Stimulated activated CD4-positive, alpha-beta T cell treated with anti-CD3 and anti-CD28 coated beads, Interleukin-2, amount 100 ng/mL, for 48 hours (primary cell): Measurements from ENCODE around the gene WNT7A.

Experiments used
- DNase-seq, 2 donors: peaks; one replicate each; pipeline ENCODE4 v3.0.0-alpha.2; 2020

The WNT7A gene

GRCh38 chr3:13791198-13792050 lies 88.4 kb downstream of the WNT7A start:
- no peak for DNase-seq

- no peak for DNase-seq
These were observed 89.3 kb downstream of the WNT7A start for GRCh38 chr3:13790376-13791197.

DNA sequence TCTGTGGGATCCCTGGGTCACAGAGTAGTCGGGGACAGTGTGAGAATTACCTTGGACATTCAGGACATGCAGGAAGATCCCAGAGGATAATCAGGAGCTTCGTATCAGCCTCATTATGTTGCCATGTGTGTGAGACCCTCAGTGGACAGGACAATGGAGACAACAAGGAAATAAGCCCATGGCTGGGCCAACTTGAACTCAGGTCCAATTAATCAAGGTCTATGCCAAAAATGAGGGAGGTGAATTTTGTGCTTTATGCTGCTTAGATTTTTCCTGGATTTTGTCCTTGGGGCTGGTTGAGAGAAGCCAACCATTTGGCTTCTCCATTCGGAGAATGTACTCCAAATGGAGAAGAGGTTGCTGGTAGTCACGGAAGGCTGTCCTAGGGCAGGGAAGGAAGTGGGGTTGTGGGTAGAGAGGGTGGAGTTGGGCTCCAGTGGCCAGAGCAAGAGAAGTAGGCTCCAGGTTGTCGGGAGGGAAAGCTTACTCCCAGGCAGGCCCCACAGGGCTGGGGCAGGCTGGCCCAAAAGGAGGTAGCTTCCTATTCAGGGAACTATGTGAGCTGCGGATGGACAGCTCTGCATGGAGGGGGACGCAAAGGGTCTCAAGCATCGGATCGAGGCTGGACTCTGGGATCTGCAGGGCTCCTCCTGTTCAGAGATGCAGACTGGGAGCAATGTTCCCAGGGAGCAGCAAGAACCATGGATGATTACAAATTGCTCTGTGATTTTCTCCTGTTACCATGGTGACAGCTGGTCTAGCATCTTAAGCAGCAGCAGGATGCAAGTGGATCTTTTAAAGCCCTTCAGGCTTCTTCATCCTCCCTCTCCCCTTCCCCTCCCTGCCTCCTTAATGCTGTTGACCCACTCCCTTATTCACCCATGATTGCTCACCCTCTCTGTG lies 91.1 kb downstream of the WNT7A start:
- no peak for DNase-seq

DNA sequence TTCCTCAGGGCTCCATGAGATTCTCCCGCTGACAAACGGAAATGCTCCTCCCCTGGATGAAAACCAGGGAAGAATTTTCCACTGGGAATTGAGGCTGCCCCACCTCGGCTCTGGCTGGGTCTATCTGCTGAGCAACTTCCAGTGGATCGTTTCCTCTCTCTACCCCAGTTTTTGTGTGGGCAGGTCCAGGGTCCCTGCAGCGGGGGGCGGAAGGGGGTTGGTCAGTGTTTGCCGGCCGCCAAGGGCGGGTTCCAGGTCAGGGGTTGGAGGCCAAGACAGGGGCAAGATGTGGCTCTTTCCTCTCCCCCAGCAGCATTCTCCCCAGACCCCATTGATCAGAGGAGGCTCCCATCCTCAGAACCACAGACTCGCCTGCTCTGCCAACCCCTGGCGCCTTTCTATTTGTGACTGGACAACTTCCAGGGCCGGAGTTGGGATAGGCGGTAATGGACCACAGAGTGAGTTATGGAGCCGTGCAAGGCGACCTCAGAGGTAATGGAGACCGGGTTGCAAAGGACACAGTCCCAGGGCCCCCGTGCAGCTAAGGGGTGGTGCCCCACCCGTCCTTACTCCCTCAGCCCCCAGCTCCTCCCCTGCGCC lies 92.2 kb downstream of the WNT7A start:
- no peak for DNase-seq

DNA sequence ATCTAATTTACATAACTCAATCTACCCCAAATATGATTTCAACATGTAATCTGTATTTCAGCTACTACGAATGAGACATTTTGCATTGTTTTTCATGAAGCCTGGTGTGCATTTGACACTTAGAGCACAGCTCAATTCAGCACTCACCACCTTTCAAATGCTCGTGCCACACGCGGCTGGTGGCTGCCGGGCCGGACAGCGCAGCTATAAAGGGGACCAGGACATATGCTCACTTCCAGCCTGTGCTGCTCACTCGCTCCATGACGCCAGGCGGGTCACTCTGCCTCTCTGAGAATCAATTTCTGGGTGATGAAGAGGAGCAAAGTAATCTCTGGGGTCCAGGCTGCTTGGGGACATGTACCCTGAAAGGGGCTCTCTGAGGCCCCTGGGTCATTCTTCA lies 93.1 kb downstream of the WNT7A start:
- DNase-seq = no peak

DNA sequence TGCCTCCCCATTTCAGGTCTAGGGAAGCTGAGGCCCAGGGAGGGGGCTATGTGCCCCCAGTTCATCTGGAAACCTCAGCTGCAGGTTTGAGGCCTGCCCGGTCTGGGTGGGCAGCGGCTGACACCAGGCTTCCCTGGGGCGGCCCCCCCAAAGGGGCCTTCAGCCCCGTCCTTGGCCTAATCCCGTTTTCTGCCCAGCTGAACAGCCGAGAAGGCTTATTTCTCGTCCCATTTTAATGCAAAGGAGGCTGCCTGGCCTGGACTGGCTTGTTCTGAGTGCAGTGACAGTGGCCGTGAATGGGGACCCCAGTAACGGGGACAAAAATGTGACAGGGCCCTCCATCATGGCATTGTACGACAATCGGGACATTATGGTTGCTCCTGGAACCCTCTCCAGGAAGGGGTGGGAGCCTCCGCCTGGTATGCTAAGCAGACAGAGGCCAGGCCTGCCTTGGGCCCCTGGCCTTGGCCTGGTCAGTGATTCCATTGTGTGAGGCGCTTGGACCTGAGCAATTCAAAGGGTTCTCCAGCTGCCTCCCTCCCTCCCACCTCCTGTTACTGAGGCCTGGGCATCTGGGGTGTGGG lies 93.9 kb downstream of the WNT7A start:
- DNase-seq = no peak

GRCh38 chr3:13785351-13785750 lies 94.5 kb downstream of the WNT7A start:
- DNase-seq = no peak

DNA sequence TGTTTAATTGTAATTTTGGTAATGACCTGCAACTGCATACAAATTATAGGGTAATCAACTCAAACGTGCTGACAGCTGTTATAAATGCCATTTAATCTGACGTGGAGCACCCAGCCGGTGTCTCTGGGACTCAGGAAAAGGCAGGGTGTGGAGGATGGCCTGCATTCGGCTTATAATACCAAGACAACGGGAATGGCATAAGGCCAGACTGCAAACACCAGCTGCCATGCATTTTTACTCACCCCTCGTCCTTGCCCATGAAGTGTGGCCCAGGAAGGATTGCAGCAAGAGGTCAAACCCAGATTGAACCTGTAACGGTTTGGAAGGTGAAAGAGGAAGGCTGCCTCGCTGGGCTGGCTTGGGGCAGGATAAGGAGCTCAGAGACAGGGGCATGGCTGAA lies 96.4 kb downstream of the WNT7A start:
- DNase-seq = no peak

DNA sequence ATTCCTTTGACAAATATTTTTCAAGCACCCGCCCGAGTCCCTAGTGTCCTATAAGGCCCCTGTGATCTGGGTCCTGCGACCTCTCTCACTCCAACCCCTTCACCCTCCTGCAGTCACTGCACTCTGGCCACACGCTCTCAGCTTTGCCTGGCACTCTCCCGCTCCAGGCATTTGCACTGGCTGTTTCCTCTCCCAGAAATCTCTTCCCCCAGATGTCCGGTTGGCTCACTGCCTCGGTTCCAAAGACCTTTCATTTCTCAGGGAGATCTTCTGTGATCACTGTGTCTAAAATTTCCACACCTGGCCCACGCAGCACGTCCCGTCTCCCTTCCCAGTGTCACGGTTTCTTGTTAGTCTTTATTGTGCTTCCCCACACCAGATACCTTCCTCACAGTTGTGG lies 97.4 kb downstream of the WNT7A start:
- no peak for DNase-seq

DNA sequence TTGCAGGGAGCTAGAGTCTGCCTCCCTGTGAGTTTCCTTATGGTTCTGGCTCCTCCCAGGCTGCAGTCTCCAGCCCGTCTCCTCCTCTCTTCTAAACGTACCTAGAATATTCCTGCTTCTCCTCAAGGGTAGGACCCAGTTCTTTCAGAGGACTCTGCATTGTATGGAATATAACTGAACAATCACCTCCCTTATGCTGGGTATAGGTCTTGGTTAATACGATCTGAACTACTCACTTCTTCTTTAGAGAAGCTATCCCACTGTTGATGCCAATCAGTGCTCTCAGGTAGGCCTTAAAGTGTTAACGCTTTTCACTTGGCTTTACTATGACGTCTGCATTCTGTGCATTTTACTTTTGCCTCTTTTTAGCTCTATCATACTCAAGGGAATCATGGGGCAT lies 98.5 kb downstream of the WNT7A start:
- DNase-seq = no peak

DNA sequence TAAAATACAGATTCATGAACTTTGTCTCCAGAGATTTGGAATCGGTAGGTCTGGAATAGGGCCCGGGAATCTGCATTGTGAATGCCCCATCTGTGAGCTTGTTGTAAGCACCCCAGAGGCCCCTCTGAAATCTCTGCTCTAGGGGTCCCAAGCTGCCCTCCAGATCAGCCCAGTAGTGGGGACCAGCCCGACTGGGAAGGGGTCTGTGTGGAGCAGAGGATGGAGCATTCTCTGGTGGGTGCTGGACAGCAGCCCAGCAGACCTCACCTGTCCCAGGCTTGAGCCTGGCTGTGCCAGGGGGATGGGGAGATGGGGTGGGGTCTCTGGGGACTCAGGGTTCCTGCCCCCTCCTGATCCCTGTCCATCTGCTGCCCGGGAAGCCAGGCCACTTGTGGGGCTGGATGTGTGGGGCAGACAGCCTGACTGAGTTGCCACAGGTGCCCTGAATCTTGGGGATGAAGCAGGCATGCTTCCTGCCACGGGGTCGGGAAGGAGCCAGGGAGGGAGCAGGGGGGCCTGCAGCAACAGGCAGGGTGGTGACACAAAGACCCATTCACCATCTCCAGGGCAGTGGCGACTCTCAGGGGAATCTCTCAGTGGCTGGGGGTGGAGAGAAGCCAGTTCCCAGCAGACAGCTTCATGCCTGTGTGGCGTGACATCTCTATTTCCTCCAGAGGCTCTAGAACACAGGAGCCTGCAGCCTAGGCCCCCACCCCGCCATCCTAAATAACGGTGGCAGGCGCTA lies 99.3 kb downstream of the WNT7A start:
- DNase-seq = no peak

DNA sequence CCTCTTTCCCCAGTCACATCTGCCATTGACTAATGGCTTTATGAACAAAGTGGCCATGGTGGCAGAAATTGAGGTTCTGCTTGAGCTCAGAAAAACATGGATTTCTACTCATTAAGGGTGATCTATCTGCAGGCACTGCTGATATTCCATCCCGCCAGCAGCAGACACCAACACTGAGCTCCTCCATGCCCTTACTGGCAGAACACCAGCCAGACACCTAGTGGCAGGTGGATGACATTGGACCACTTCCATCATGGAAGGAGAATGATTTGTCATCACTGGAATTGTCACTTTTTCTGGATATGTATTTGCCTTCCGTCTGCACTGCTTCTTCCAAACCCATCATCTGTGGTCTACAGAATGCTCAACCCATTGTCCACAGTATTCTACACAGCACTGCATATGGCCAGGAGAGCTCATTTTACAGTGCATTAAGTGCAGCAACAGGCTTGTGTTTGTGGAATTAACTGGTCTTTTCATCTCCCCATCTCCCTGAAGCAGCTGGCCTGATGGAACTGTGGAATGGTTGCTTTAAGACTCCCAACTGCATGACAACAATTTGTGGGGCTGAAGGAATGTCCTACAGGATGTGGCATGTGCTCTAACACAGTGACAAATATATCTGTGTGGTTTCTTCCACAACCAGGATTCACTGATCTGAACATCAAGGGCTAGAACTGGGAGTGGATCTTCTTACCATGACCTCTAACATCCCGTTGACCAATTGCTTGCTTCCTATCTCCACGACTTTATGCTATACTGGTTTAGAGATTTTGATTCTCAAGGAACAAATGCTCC lies 103.4 kb downstream of the WNT7A start:
- DNase-seq = no peak

DNA sequence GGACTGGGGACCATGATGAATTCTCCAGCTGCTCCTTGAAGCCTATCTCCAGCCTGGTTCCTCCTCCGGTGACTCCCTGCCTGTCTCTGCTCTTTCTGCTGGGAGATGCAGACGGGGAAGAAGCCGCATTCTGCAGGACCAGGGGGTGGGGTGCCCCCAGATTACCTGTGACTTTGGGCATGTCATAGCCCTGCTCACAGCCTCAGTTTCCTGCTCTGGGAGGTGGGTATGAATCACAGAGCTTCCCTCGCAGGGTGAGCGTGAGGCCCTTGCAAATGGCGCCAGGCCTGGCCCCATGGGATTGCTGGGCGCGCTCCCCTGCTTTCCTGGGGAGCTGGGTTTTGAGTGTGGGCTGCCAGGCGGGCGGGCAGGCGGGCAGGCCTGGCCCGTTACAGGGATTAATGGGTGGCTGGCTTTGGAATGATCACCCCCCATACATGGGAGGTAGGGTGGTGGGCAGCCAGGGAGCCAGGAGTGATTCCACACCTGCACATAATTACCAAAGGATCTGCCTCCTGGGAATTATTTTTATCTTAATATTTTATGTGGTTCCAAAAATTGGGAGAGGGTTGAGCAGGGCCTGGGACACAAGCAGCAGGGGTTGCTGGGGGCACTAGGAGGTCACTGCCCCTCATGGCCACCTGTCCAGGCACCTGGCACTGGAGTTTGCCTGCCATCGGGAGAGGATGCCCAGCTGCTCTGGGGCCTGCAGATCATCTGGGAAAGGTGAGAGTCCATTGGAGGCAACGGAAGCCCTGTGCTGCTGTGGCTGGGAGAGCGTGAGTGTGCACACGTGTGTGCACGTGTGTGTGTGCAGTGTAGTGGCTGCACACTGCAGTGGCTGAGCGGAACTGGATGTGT lies 106.8 kb downstream of the WNT7A start:
- no peak for DNase-seq

- no peak for DNase-seq
These were observed 107.5 kb downstream of the WNT7A start for GRCh38 chr3:13772321-13772745.

DNA sequence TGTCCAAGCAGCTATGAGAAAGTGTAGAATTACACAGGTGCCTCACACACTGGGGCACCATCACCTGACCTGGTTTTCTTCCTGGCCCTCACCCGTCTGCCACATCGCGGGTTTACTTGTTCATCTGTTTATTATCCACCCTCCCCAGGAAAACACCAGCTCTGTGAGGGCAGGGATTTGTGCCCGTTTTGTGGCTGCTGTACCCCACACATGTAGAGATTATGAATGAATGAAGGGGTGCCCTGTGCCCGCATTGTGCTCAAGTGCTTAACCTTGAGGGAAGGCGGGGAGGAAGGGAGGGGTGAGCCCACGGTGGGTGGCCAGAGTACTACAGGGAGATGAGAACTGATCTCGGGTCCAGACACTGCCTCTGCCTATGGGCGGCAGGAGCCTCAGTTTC lies 108.4 kb downstream of the WNT7A start:
- no peak for DNase-seq

- no peak for DNase-seq
These were observed 109.4 kb downstream of the WNT7A start for GRCh38 chr3:13770170-13771169.

DNA sequence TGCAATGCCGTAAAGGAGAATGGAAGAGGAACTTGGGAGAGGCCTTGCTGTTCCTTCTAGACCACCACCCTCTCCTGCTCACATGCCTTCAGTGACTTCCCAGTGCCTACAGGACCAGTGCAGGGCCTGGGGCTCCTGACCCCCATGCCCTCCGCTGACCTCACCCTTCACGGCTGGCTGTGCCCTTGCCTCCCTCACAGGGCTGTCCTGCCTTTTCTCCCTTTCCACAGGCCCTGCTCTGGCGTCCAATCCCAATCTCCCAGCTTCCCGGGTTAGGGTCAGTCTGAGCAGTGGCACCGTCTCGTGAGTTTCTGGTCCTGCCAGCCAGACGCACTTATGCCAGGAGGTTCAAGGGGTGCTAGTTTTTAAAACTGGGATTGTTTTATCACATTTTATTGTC lies 110.4 kb downstream of the WNT7A start:
- no peak for DNase-seq

GRCh38 chr3:13768453-13768852 lies 111.4 kb downstream of the WNT7A start:
- DNase-seq = no peak
